ENCODE measurements around the gene PTX4. TPM values are rescaled to one million over a fixed set of nuclear protein-coding genes. Genes with fewer than 3 reads are reported as not detected.

PTX4 gene
- total and polyA plus RNA-seq, 4 donors: 0.08 to 0.61 TPM; not detected in 2

- TF ChIP-seq CTCF (IDR thresholded peaks at IDR 0.05; ENCODE audit: low read depth, low read length, missing input control) (no peak), YY1 (IDR thresholded peaks at IDR 0.05) (no peak), HNF4A (conservative IDR thresholded peaks at IDR 0.05) (no peak)
These were observed 49.1 kb upstream of the PTX4 start (continued) for GRCh38 chr16:1537763-1538289.

GRCh38 chr16:1537138-1537577 lies 48.4 kb upstream of the PTX4 start:
- Histone ChIP-seq H3K27ac (ENCODE audit: low read depth in 1 of 2, low read length in 2 of 2) (peak overlapping the region in 1 of 2 donors; percentile 38), H3K36me3 (ENCODE audit: control insufficient read depth in 4 of 4, insufficient read depth in 3 of 4, low read depth in 1 of 4, low read length in 3 of 4) (no peaks in the 10 kb centered on the region), H3K4me1 (ENCODE audit: control insufficient read depth in 4 of 4, insufficient read depth in 4 of 4, low read length in 3 of 4) (peaks cover 0 to 26% (median 3%) of the 10 kb centered on the region in 4 donors), H3K9ac (ENCODE audit: low read depth in 1 of 2, low read length in 2 of 2) (no peak overlapping the region), H3K4me3 (ENCODE audit: low read depth in 1 of 3, low read length in 3 of 3) (peak overlapping the region in 1 of 3 donors; percentile 6), H3K9me3 (ENCODE audit: control insufficient read depth in 4 of 4, low read length in 3 of 4) (no peaks in the 10 kb centered on the region), H3K27me3 (ENCODE audit: control insufficient read depth in 4 of 4, insufficient read depth in 4 of 4, low read length in 3 of 4) (no peaks in the 10 kb centered on the region)
- no peak for TF ChIP-seq HNF4G (IDR thresholded peaks at IDR 0.05)
- TF ChIP-seq NR2F2 (IDR thresholded peaks at IDR 0.05): peak; percentile 12
- DNase-seq (ENCODE audit: low spot score): no peak
- 85% methylated on average over 27 of the region's 27 CpGs for WGBS

DNA sequence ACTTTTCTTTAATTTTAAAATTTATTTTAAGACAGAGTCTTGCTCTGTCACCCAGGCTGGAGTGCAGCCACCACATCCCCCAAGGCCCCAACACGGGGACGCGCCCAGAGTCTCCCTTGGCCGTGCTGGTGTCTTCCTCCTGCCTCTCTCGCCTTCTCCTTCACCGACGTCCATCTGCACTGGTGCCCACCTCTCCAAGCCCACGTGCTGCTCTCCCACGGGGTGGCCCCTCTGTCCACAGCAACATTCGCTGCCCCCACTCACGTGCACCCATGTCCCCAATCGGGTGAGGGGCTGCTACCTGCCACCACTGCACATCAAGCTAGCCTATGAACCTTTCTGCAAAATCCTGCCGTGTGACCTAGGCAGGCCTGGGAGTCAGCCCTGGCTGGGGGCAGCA lies 47.9 kb upstream of the PTX4 start:
- H3K36me3 ChIP-seq (ENCODE audit: control insufficient read depth in 4 of 4, insufficient read depth in 3 of 4, low read depth in 1 of 4, low read length in 3 of 4): no peaks in the 10 kb centered on the region
- peaks cover 0 to 21% (median 2%) of the 10 kb centered on the region in 4 donors for H3K4me1 ChIP-seq (ENCODE audit: control insufficient read depth in 4 of 4, insufficient read depth in 4 of 4, low read length in 3 of 4)
- peak overlapping the region in 1 of 2 donors; percentile 38 for H3K27ac ChIP-seq (ENCODE audit: low read depth in 1 of 2, low read length in 2 of 2)
- TF ChIP-seq TAF1 (conservative IDR thresholded peaks at IDR 0.05) (no peak), RXRA (IDR thresholded peaks at IDR 0.05) (no peak), YY1 (IDR thresholded peaks at IDR 0.05) (no peak), FOXA1 (IDR thresholded peaks at IDR 0.05) (no peak), HNF4G (IDR thresholded peaks at IDR 0.05) (no peak), MAX (IDR thresholded peaks at IDR 0.05) (no peak), ATF3 (IDR thresholded peaks at IDR 0.05) (no peak), HNF4A (conservative IDR thresholded peaks at IDR 0.05) (no peak), RAD21 (IDR thresholded peaks at IDR 0.05) (no peak), FOXA2 (IDR thresholded peaks at IDR 0.05) (no peak), REST (IDR thresholded peaks at IDR 0.05) (no peak)
- TF ChIP-seq, protein P1, sequence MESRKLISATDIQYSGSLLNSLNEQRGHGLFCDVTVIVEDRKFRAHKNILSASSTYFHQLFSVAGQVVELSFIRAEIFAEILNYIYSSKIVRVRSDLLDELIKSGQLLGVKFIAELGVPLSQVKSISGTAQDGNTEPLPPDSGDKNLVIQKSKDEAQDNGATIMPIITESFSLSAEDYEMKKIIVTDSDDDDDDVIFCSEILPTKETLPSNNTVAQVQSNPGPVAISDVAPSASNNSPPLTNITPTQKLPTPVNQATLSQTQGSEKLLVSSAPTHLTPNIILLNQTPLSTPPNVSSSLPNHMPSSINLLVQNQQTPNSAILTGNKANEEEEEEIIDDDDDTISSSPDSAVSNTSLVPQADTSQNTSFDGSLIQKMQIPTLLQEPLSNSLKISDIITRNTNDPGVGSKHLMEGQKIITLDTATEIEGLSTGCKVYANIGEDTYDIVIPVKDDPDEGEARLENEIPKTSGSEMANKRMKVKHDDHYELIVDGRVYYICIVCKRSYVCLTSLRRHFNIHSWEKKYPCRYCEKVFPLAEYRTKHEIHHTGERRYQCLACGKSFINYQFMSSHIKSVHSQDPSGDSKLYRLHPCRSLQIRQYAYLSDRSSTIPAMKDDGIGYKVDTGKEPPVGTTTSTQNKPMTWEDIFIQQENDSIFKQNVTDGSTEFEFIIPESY (IDR thresholded peaks at IDR 0.05): no peak
- 77% methylated on average over 13 of the region's 13 CpGs for WGBS
- H3K9ac ChIP-seq (ENCODE audit: low read depth in 1 of 2, low read length in 2 of 2): no peak overlapping the region
- no peaks in the 10 kb centered on the region for H3K9me3 ChIP-seq (ENCODE audit: control insufficient read depth in 4 of 4, low read length in 3 of 4)
- peak overlapping the region in 1 of 3 donors; percentile 54 for H3K4me3 ChIP-seq (ENCODE audit: low read depth in 1 of 3, low read length in 3 of 3)
- DNase-seq (ENCODE audit: low spot score): no peak
- no peaks in the 10 kb centered on the region for H3K27me3 ChIP-seq (ENCODE audit: control insufficient read depth in 4 of 4, insufficient read depth in 4 of 4, low read length in 3 of 4)

Measured in liver (tissue), 9 donors.